ES-I3 (cell line): Measurements from ENCODE around the gene SEPTIN1.

Source experiments
- H3K36me3 ChIP-seq: 2 replicates; pipeline ENCODE4 v1.6.1; 2013; ENCODE audit warnings: mild to moderate bottlenecking, low read length, control low read depth, moderate library complexity; ENCODE audit not compliant: insufficient read depth
- H3K4me1 ChIP-seq: 2 replicates; pipeline ENCODE4 v1.6.1; 2013; ENCODE audit warnings: mild to moderate bottlenecking, control low read depth, low read length; ENCODE audit not compliant: insufficient read depth
- H3K9ac ChIP-seq: 2 replicates; pipeline ENCODE4 v1.6.1; 2013; ENCODE audit warnings: low read depth, mild to moderate bottlenecking, low read length, moderate library complexity
- H3K9me3 ChIP-seq: 2 replicates; pipeline ENCODE4 v1.6.1; 2013; ENCODE audit warnings: mild to moderate bottlenecking, low read length, moderate library complexity; ENCODE audit not compliant: control insufficient read depth, insufficient read depth

SEPTIN1 gene

GRCh38 chr16:30365200-30365599 is 17.2 kb downstream of the SEPTIN1 start:
- Histone ChIP-seq H3K9me3 (no peaks in the 10 kb centered on the region), H3K36me3 (no peaks in the 10 kb centered on the region; the same call in 1 of the 2 replicates), H3K9ac (no peak overlapping the region), H3K4me1 (peaks cover 4% of the 10 kb centered on the region; the same call in 1 of the 2 replicates)

GRCh38 chr16:30361180-30361579 is 21.2 kb downstream of the SEPTIN1 start:
- Histone ChIP-seq H3K9me3 (no peaks in the 10 kb centered on the region), H3K4me1 (no peaks in the 10 kb centered on the region), H3K36me3 (no peaks in the 10 kb centered on the region), H3K9ac (no peak overlapping the region)

GRCh38 chr16:30359871-30360170 is 22.5 kb downstream of the SEPTIN1 start:
- no peaks in the 10 kb centered on the region for H3K9me3 ChIP-seq
- H3K36me3 ChIP-seq: no peaks in the 10 kb centered on the region
- H3K4me1 ChIP-seq: no peaks in the 10 kb centered on the region
- H3K9ac ChIP-seq: no peak overlapping the region

GRCh38 chr16:30358990-30359870 is 23.1 kb downstream of the SEPTIN1 start:
- H3K9me3 ChIP-seq: no peaks in the 10 kb centered on the region
- no peaks in the 10 kb centered on the region for H3K36me3 ChIP-seq
- no peak overlapping the region for H3K9ac ChIP-seq
- H3K4me1 ChIP-seq: no peaks in the 10 kb centered on the region; the same call in 1 of the 2 replicates

GRCh38 chr16:30358577-30358936 is 23.8 kb downstream of the SEPTIN1 start:
- Histone ChIP-seq H3K9ac (no peak overlapping the region), H3K9me3 (no peaks in the 10 kb centered on the region), H3K36me3 (no peaks in the 10 kb centered on the region), H3K4me1 (no peaks in the 10 kb centered on the region; the same call in 1 of the 2 replicates)

- Histone ChIP-seq H3K36me3 (no peaks in the 10 kb centered on the region), H3K4me1 (no peaks in the 10 kb centered on the region; the same call in 1 of the 2 replicates), H3K9ac (no peak overlapping the region), H3K9me3 (no peaks in the 10 kb centered on the region)
These were observed 24.4 kb downstream of the SEPTIN1 start for GRCh38 chr16:30357715-30358576.

GRCh38 chr16:30357085-30357714 is 25.2 kb downstream of the SEPTIN1 start:
- H3K4me1 ChIP-seq: no peaks in the 10 kb centered on the region; the same call in 1 of the 2 replicates
- no peak overlapping the region for H3K9ac ChIP-seq
- peaks cover 7% of the 10 kb centered on the region; the same call in 1 of the 2 replicates for H3K36me3 ChIP-seq
- no peaks in the 10 kb centered on the region for H3K9me3 ChIP-seq

GRCh38 chr16:30356401-30357084 is 25.8 kb downstream of the SEPTIN1 start:
- peaks cover 8% of the 10 kb centered on the region; the same call in 1 of the 2 replicates for H3K36me3 ChIP-seq
- no peaks in the 10 kb centered on the region; the same call in 1 of the 2 replicates for H3K4me1 ChIP-seq
- H3K9me3 ChIP-seq: no peaks in the 10 kb centered on the region
- H3K9ac ChIP-seq: peak overlapping the region; percentile 84; the same call in 1 of the 2 replicates

- no peaks in the 10 kb centered on the region for H3K9me3 ChIP-seq
- peaks cover 8% of the 10 kb centered on the region for H3K36me3 ChIP-seq
- peak overlapping the region; percentile 84 for H3K9ac ChIP-seq
- no peaks in the 10 kb centered on the region; the same call in 1 of the 2 replicates for H3K4me1 ChIP-seq
These were observed 26.4 kb downstream of the SEPTIN1 start for GRCh38 chr16:30355954-30356308.

GRCh38 chr16:30355144-30355953 is 27.0 kb downstream of the SEPTIN1 start, which contains the start of gene CD2BP2:
Gene CD2BP2 (minus strand): TSS chr16:30355308. CDS start chr16:30354681, 627 bp downstream.
- H3K9ac ChIP-seq: peak within 1 kb of the TSS; percentile 84
- peaks cover 8% of the 10 kb centered on the region for H3K36me3 ChIP-seq
- H3K4me1 ChIP-seq: no peaks in the 10 kb centered on the region; the same call in 1 of the 2 replicates

GRCh38 chr16:30354423-30355143 is 27.8 kb downstream of the SEPTIN1 start:
- Histone ChIP-seq H3K9me3 (no peaks in the 10 kb centered on the region), H3K9ac (peak overlapping the region; percentile 84), H3K36me3 (peaks cover 8% of the 10 kb centered on the region), H3K4me1 (no peaks in the 10 kb centered on the region; the same call in 1 of the 2 replicates)

More at GRCh38 chr16:30355144-30355953, 27.0 kb downstream of the SEPTIN1 start, which contains the start of gene CD2BP2:
- H3K9me3 ChIP-seq: no peaks in the 10 kb centered on the region

- peaks cover 8% of the 10 kb centered on the region for H3K36me3 ChIP-seq
These were observed 28.8 kb downstream of the SEPTIN1 start for GRCh38 chr16:30353438-30354129.

More at GRCh38 chr16:30353438-30354129, 28.8 kb downstream of the SEPTIN1 start:
- H3K4me1 ChIP-seq: no peaks in the 10 kb centered on the region; the same call in 1 of the 2 replicates
- no peak overlapping the region; the same call in 1 of the 2 replicates for H3K9ac ChIP-seq
- H3K9me3 ChIP-seq: no peaks in the 10 kb centered on the region
